DND-41 (cell line): ENCODE measurements around the gene OSBP2.
"Not testable (repeated sequence)": the region's sequence is repeated elsewhere in the genome, so short reads cannot be mapped to it uniquely, and the experiment has no call there.

Experiments
- ATAC-seq: fragments of 200-7000 bp; cut with Tn5 transposase; 3 replicates; pipeline ENCODE4 v1.9.1; 2021; ENCODE audit warnings: low read depth; ENCODE audit not compliant: insufficient read depth
- DNase-seq: peaks from one replicate; pipeline ENCODE4 v3.0.0-alpha.2; 2020
- H2AFZ ChIP-seq: 2 replicates; pipeline ENCODE4 v1.6.0; 2012; ENCODE audit warnings: low read depth, low read length
- H3K27ac ChIP-seq: 2 replicates; pipeline ENCODE4 v1.5.1; 2012; ENCODE audit warnings: low read length, inconsistent platforms
- H3K27me3 ChIP-seq: fragments of 200-600 bp; sonication (generic); 2 replicates; pipeline ENCODE4 v1.6.0; 2012; ENCODE audit warnings: low read length, mild to moderate bottlenecking, inconsistent platforms; ENCODE audit not compliant: insufficient read depth, poor library complexity
- H3K36me3 ChIP-seq: 2 replicates; pipeline ENCODE4 v1.5.1; 2012; ENCODE audit warnings: low read length, inconsistent platforms; ENCODE audit not compliant: insufficient read depth
- H3K4me1 ChIP-seq: 2 replicates; pipeline ENCODE4 v1.5.1; 2012; ENCODE audit warnings: mild to moderate bottlenecking, low read length; ENCODE audit not compliant: insufficient read depth
- H3K4me2 ChIP-seq: 2 replicates; pipeline ENCODE4 v1.6.0; 2012; ENCODE audit warnings: mild to moderate bottlenecking, moderate library complexity, low read length, inconsistent platforms; ENCODE audit not compliant: insufficient read depth
- H3K4me3 ChIP-seq, 2 experiments: fragments of 200-600 bp in 1 of 2; shearing (Covaris generic) in 1 of 2; 2 replicates each; pipeline ENCODE4 v1.5.1; 2012 to 2016; ENCODE audit warnings: inconsistent platforms in 2 of 2, low read length in 2 of 2, mild to moderate bottlenecking in 2 of 2, low read depth in 1 of 2, moderate library complexity in 1 of 2
- H3K79me2 ChIP-seq: 2 replicates; pipeline ENCODE4 v1.6.0; 2012; ENCODE audit warnings: low read length, inconsistent platforms; ENCODE audit not compliant: insufficient read depth
- H3K9ac ChIP-seq: 2 replicates; pipeline ENCODE4 v1.6.0; 2012; ENCODE audit warnings: low read depth, mild to moderate bottlenecking, inconsistent platforms, low read length, moderate library complexity
- H3K9me3 ChIP-seq: 2 replicates; pipeline ENCODE4 v1.5.1; 2012; ENCODE audit warnings: low read length, moderate library complexity, mild to moderate bottlenecking, inconsistent platforms; ENCODE audit not compliant: insufficient read depth, severe bottlenecking
- H4K20me1 ChIP-seq: 2 replicates; pipeline ENCODE4 v1.6.0; 2012; ENCODE audit warnings: low read length; ENCODE audit not compliant: insufficient read depth
- EZH2 ChIP-seq: IDR thresholded peaks from 3 replicates; pipeline ENCODE4 v1.6.1; 2012; ENCODE audit warnings: borderline replicate concordance, low read depth, mild to moderate bottlenecking, moderate library complexity, low read length, inconsistent platforms; ENCODE audit not compliant: severe bottlenecking
- TF ChIP-seq, protein P1 (sequence below): IDR thresholded peaks from 2 replicates; pipeline ENCODE4 v1.5.1; 2012; ENCODE audit warnings: borderline replicate concordance, low read length, moderate library complexity, mild to moderate bottlenecking; ENCODE audit not compliant: poor library complexity, severe bottlenecking; ENCODE audit errors: extremely low read depth

OSBP2 gene

DNA sequence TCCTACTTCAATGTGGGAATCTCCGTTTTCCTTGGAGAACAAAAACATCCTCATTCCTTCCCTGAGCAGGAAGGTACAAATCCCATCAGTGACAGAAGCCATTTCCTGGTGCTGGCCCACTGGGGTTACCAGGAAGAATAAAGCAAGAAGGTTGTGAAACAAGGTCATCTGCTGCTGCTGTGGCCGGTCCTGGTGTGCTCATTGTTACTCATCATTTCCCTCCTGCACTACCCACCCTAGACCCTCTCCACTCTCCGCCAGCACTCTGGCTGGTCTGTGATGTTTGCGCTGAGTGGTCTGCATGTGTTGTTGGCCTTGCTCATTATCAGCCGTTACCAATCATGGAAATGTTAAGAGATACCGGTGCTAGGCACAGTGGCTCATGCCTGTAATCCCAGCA, 37.0 kb downstream of the OSBP2 start:
- Histone ChIP-seq H3K4me1 (no peaks in the 10 kb centered on the region), H4K20me1 (no peaks in the 10 kb centered on the region), H3K36me3 (no peaks in the 10 kb centered on the region), H3K4me3 (no peak overlapping the region), H3K27ac (no peak overlapping the region), H3K9ac (no peak overlapping the region), H2AFZ (no peak overlapping the region), H3K9me3 (no peaks in the 10 kb centered on the region), H3K79me2 (no peaks in the 10 kb centered on the region), H3K27me3 (no peaks in the 10 kb centered on the region), H3K4me2 (no peak overlapping the region)
- DNase-seq, result no peak
- no peak for ATAC-seq
- TF ChIP-seq EZH2, result no peak
- TF ChIP-seq, protein P1, sequence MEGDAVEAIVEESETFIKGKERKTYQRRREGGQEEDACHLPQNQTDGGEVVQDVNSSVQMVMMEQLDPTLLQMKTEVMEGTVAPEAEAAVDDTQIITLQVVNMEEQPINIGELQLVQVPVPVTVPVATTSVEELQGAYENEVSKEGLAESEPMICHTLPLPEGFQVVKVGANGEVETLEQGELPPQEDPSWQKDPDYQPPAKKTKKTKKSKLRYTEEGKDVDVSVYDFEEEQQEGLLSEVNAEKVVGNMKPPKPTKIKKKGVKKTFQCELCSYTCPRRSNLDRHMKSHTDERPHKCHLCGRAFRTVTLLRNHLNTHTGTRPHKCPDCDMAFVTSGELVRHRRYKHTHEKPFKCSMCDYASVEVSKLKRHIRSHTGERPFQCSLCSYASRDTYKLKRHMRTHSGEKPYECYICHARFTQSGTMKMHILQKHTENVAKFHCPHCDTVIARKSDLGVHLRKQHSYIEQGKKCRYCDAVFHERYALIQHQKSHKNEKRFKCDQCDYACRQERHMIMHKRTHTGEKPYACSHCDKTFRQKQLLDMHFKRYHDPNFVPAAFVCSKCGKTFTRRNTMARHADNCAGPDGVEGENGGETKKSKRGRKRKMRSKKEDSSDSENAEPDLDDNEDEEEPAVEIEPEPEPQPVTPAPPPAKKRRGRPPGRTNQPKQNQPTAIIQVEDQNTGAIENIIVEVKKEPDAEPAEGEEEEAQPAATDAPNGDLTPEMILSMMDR, result no peak

DNA sequence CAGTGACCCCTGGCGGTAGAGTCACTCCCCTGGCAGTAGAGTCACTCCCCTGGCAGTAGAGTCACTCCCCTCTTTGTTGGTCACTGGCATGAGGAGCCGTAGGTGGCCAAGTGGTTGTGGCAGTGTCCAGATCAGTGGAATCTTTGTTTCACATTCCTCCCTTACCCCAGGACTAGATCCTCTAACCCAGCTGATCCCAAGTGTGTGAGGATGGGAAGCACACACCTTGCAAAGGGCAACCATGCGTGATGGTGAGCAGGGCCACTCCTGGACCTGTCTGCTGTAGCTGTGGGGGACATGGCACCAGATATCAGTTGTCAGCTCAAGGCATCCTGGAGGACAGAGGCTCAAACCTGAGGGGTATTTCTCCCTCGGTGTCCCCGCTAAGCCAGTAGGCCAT, 37.8 kb downstream of the OSBP2 start:
- no peaks in the 10 kb centered on the region for H3K79me2 ChIP-seq
- no peak overlapping the region for H2AFZ ChIP-seq
- no peaks in the 10 kb centered on the region for H3K4me1 ChIP-seq
- H3K4me2 ChIP-seq, result no peak overlapping the region
- no peaks in the 10 kb centered on the region for H3K27me3 ChIP-seq
- no peak overlapping the region for H3K4me3 ChIP-seq
- no peaks in the 10 kb centered on the region for H4K20me1 ChIP-seq
- H3K27ac ChIP-seq, result no peak overlapping the region
- ATAC-seq, result no peak
- TF ChIP-seq, protein P1, result no peak
- TF ChIP-seq EZH2, result no peak
- H3K9me3 ChIP-seq, result no peaks in the 10 kb centered on the region
- H3K36me3 ChIP-seq, result no peaks in the 10 kb centered on the region
- no peak for DNase-seq
- H3K9ac ChIP-seq, result no peak overlapping the region

DNA sequence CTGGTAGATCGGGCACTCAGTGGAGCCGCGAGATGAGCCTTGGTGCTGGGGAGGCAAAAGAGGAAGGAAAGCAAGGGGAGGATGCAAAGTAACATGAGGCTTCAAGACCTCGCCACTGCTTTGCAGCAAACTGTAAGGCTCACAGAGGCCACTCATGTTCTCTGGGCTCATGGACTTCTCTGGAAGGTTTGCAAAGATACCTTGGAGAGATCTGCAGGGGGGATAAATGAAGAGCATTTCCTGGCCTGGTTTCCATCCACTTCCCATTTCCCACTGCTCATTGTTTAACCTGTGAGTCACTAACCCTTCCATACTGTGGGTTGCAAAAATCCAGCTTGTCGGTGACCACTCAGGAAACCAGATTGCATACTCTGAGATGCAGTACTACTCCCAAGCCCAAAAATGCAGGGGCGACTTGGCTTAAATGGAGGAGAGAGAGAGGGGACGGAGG, 38.5 kb downstream of the OSBP2 start:
- Histone ChIP-seq H3K27ac (no peak overlapping the region), H3K9me3 (no peaks in the 10 kb centered on the region), H3K4me1 (no peaks in the 10 kb centered on the region), H3K4me3 (no peak overlapping the region), H3K36me3 (no peaks in the 10 kb centered on the region), H3K27me3 (no peaks in the 10 kb centered on the region), H2AFZ (no peak overlapping the region), H4K20me1 (no peaks in the 10 kb centered on the region), H3K79me2 (no peaks in the 10 kb centered on the region), H3K9ac (no peak overlapping the region), H3K4me2 (no peak overlapping the region)
- DNase-seq, result no peak
- no peak for ATAC-seq
- no peak for TF ChIP-seq EZH2
- TF ChIP-seq, protein P1, result no peak

DNA sequence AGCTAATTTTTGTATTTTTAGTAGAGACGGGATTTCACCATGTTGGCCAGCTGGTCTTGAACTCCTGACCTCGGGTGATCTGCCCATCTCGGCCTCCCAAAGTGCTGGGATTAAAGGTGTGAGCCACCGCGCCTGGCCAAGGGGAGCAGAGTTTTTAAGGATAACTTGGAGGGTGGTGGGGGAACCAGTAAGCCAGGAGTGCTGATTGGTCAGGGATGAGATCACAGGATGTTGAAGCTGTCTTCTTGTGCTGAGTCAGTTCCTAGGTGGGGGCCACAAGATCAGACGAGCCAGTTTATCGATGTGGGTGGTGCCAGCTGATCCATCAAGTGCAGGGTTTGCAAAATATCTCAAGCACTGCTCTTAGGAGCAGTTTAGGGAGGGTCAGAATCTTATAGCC, 45.3 kb downstream of the OSBP2 start:
- not testable (repeated sequence) for H3K27me3 ChIP-seq, H3K4me2 ChIP-seq, H3K4me3 ChIP-seq, H3K27ac ChIP-seq, H3K4me1 ChIP-seq, H3K9me3 ChIP-seq, H3K36me3 ChIP-seq, ATAC-seq, H2AFZ ChIP-seq, DNase-seq, H3K79me2 ChIP-seq, H4K20me1 ChIP-seq, H3K9ac ChIP-seq

DNA sequence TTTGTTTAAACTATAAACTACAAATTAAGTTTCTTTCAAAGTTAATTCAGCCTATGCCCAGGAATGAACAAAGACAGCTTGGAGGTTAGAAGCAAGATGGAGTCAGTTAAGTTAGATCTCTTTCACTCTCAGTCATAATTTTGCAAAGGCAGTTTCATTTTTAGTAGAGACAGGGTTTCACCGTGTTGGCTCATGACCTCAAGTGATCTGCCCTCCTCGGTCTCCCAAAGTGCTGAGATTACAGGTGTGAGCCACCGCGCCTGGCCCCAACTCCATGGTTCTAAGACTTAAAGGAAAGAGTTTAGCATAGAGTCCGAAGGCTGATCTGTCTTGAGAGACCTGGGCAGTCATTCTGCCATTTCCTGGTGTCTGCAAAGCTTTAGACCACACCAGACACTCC, 45.8 kb downstream of the OSBP2 start:
- DNase-seq, H2AFZ ChIP-seq, H3K9me3 ChIP-seq: not testable (repeated sequence)

More for the DNA sequence above, 45.8 kb downstream of the OSBP2 start:
- H3K79me2 ChIP-seq, H3K27me3 ChIP-seq, H3K4me1 ChIP-seq, H3K4me3 ChIP-seq, H3K9ac ChIP-seq, H3K36me3 ChIP-seq, H3K27ac ChIP-seq, H3K4me2 ChIP-seq, H4K20me1 ChIP-seq, ATAC-seq: not testable (repeated sequence)
